CMK (cell line): Measurements from ENCODE around the gene CD3G.
A peak's percentile ranks its signal among the peaks of the same experiment; 100 is the strongest.

Experiments used
- DNase-seq: peaks from one replicate; pipeline ENCODE4 v3.0.0-alpha.2; 2010; ENCODE audit warnings: low read depth

CD3G gene

GRCh38 chr11:118325283-118325682 is 18.9 kb upstream of the CD3G start:
- DNase-seq: no peak

- DNase-seq: no peak
These were observed 15.4 kb upstream of the CD3G start for GRCh38 chr11:118328745-118329144.

GRCh38 chr11:118334745-118335144 is 9.4 kb upstream of the CD3G start:
- no peak for DNase-seq

GRCh38 chr11:118338637-118339061 is 5.5 kb upstream of the CD3G start:
- peak; percentile 61 for DNase-seq

- no peak for DNase-seq
These were observed 4.7 kb upstream of the CD3G start for GRCh38 chr11:118339281-118339961.

- no peak for DNase-seq
These were observed 3.7 kb upstream of the CD3G start for GRCh38 chr11:118340449-118340848.

GRCh38 chr11:118341261-118341660 is 2.9 kb upstream of the CD3G start:
- DNase-seq: no peak

GRCh38 chr11:118341815-118342489 is 2.2 kb upstream of the CD3G start:
- no peak for DNase-seq

GRCh38 chr11:118342503-118343161 is 1.5 kb upstream of the CD3G start, which contains the start of gene CD3D:
Gene CD3D, minus strand, starts transcription at chr11:118342705. Its CDS starts 98 bp downstream, at chr11:118342607.
- no peak for DNase-seq

GRCh38 chr11:118343248-118343647 is 896 bp upstream of the CD3G start:
- DNase-seq: no peak

- no peak for DNase-seq
These were observed 5.3 kb downstream of the CD3G start for GRCh38 chr11:118349475-118349874.

- no peak for DNase-seq
These were observed 9.1 kb downstream of the CD3G start for GRCh38 chr11:118353084-118353710.

GRCh38 chr11:118358071-118358470 is 13.9 kb downstream of the CD3G start:
- no peak for DNase-seq

GRCh38 chr11:118359295-118359958 is 15.3 kb downstream of the CD3G start, which contains the start of gene UBE4A:
Gene UBE4A, plus strand, starts transcription at chr11:118359600. Its CDS starts 5,481 bp downstream, at chr11:118365081.
- peak; percentile 98 for DNase-seq

GRCh38 chr11:118364956-118365615 is 20.9 kb downstream of the CD3G start:
- no peak for DNase-seq

- no peak for DNase-seq
These were observed 22.1 kb downstream of the CD3G start for GRCh38 chr11:118366287-118366686.

GRCh38 chr11:118370774-118371173 is 26.6 kb downstream of the CD3G start:
- no peak for DNase-seq

- DNase-seq: no peak
These were observed 29.1 kb downstream of the CD3G start for GRCh38 chr11:118373263-118373662.

- DNase-seq: no peak
These were observed 29.7 kb downstream of the CD3G start for GRCh38 chr11:118373871-118374270.

- DNase-seq: no peak
These were observed 30.6 kb downstream of the CD3G start for GRCh38 chr11:118374729-118375128.

- DNase-seq: no peak
These were observed 31.8 kb downstream of the CD3G start for GRCh38 chr11:118375978-118376377.
